Fibroblast of lung (primary cell): ENCODE results near the gene AP2B1.

Source experiments
- CTCF ChIP-seq, 2 donors: IDR thresholded peaks in 1 of 2; conservative IDR thresholded peaks in 1 of 2; 1 replicate in 1 of 2; 2 replicates in 1 of 2; pipeline ENCODE4 v1.5.1; 2011 to 2012; ENCODE audit warnings: low read length in 2 of 2, control low read depth in 1 of 2, inconsistent platforms in 1 of 2, low read depth in 1 of 2, mild to moderate bottlenecking in 1 of 2
- EZH2 ChIP-seq: IDR thresholded peaks from 2 replicates; pipeline ENCODE4 v1.5.1; 2012; ENCODE audit warnings: low read length, control low read depth, mild to moderate bottlenecking; ENCODE audit errors: missing control alignments

GRCh38 chr17:35713069-35713728 is 126.1 kb downstream of the AP2B1 start:
- TF ChIP-seq CTCF (conservative IDR thresholded peaks at IDR 0.05 in 1 of 2, IDR thresholded peaks at IDR 0.05 in 1 of 2; ENCODE audit: low read depth in 1 of 2, low read length in 2 of 2) (no peak), EZH2 (no peak)
